ENCODE results near the gene CISTR.

- TF ChIP-seq CTCF (IDR thresholded peaks at IDR 0.05; ENCODE audit: low read depth, low read length) (no peak), POLR2A (IDR thresholded peaks at IDR 0.05; ENCODE audit: extremely low read depth, insufficient read length) (no peak), MAX (IDR thresholded peaks at IDR 0.05; ENCODE audit: low read depth, low read length) (no peak)
These were observed 3.0 kb upstream of the CISTR start for GRCh38 chr12:53754633-53755264.

All from NB4 (cell line).